Non-pigmented ciliary epithelial cell (primary cell): Measurements from ENCODE around the gene NXPE4.
A peak's percentile ranks its signal among the peaks of the same experiment; 100 is the strongest.
"Not testable (repeated sequence)": the region's sequence is repeated elsewhere in the genome, so short reads cannot be mapped to it uniquely, and the experiment has no call there.

Experiments used
- DNase-seq: peaks from one replicate; pipeline ENCODE4 v3.0.0-alpha.2; 2010; ENCODE audit warnings: low read depth

The NXPE4 gene

GRCh38 chr11:114610550-114610949 is 15.0 kb upstream of the NXPE4 start:
- no peak for DNase-seq

- no peak for DNase-seq
These were observed 13.8 kb upstream of the NXPE4 start for GRCh38 chr11:114609429-114609828.

GRCh38 chr11:114608605-114609004 is 13.0 kb upstream of the NXPE4 start:
- DNase-seq, result not testable (repeated sequence)

GRCh38 chr11:114607753-114608459 is 12.3 kb upstream of the NXPE4 start:
- DNase-seq, result no peak

GRCh38 chr11:114606802-114607075 is 11.2 kb upstream of the NXPE4 start:
- not testable (repeated sequence) for DNase-seq

- DNase-seq, result no peak
These were observed 10.6 kb upstream of the NXPE4 start for GRCh38 chr11:114606003-114606801.

GRCh38 chr11:114605370-114605769 is 9.8 kb upstream of the NXPE4 start:
- no peak for DNase-seq

GRCh38 chr11:114604886-114605285 is 9.3 kb upstream of the NXPE4 start:
- DNase-seq, result no peak

GRCh38 chr11:114604179-114604813 is 8.7 kb upstream of the NXPE4 start:
- DNase-seq, result no peak

GRCh38 chr11:114603151-114603550 is 7.6 kb upstream of the NXPE4 start:
- DNase-seq, result not testable (repeated sequence)

GRCh38 chr11:114598461-114598860 is 2.9 kb upstream of the NXPE4 start:
- DNase-seq, result no peak

- no peak for DNase-seq
These were observed 761 bp upstream of the NXPE4 start for GRCh38 chr11:114596175-114596919.

- DNase-seq, result no peak
These were observed 883 bp downstream of the NXPE4 start for GRCh38 chr11:114594703-114595102.

- DNase-seq, result no peak
These were observed 8.1 kb downstream of the NXPE4 start for GRCh38 chr11:114587398-114587953.

GRCh38 chr11:114586797-114587196 is 8.8 kb downstream of the NXPE4 start:
- DNase-seq, result no peak

- DNase-seq, result no peak
These were observed 23.9 kb downstream of the NXPE4 start for GRCh38 chr11:114571712-114572111.

- no peak for DNase-seq
These were observed 25.8 kb downstream of the NXPE4 start for GRCh38 chr11:114569801-114570200.

GRCh38 chr11:114566276-114566675 is 29.3 kb downstream of the NXPE4 start:
- no peak for DNase-seq

GRCh38 chr11:114564831-114565230 is 30.8 kb downstream of the NXPE4 start:
- DNase-seq, result no peak

- DNase-seq, result peak; percentile 8
These were observed 32.5 kb downstream of the NXPE4 start for GRCh38 chr11:114563077-114563476.

GRCh38 chr11:114562166-114562916 is 33.2 kb downstream of the NXPE4 start:
- DNase-seq, result peak; percentile 31
